HEK293 (cell line): Measurements from ENCODE around the gene RPS6KA2.
A peak's percentile ranks its signal among the peaks of the same experiment; 100 is the strongest.

Source experiments
- CTCF ChIA-PET: fragments of 350-600 bp; formaldehyde crosslinking; extraction: SDS; loops from one replicate; lab custom pipeline; 2021; ENCODE audit warnings: antibody characterized with exemption; lab: Yijun Ruan, JAX
- POLR2A ChIA-PET: fragments of 300-600 bp; formaldehyde crosslinking; extraction: SDS; loops from one replicate; lab custom pipeline; 2020; ENCODE audit warnings: antibody characterized with exemption, inconsistent platforms; lab: Yijun Ruan, JAX
- H3K27ac ChIP-seq: fragments of 200-500 bp; sonication (Bioruptor generic); 2 replicates; pipeline ENCODE4 v1.5.1; 2014; ENCODE audit warnings: low read depth, low read length, control low read depth, inconsistent platforms; ENCODE audit errors: extremely low read depth
- H3K36me3 ChIP-seq, 2 experiments: fragments of 200-500 bp in 1 of 2; sonication (Bioruptor generic) in 1 of 2; 1 replicate in 1 of 2; 2 replicates in 1 of 2; pipeline ENCODE4 v1.5.1; 2014 to 2017; ENCODE audit warnings: inconsistent platforms in 2 of 2, low read length in 2 of 2; ENCODE audit not compliant: control insufficient read depth in 2 of 2, insufficient read depth in 1 of 2
- H3K4me1 ChIP-seq: fragments of 200-500 bp; sonication (Bioruptor generic); 2 replicates; pipeline ENCODE4 v1.5.1; 2014; ENCODE audit warnings: mild to moderate bottlenecking, low read length, inconsistent platforms; ENCODE audit not compliant: control insufficient read depth, insufficient read depth
- H3K4me3 ChIP-seq: 2 replicates; pipeline ENCODE4 v1.5.1; 2011; ENCODE audit warnings: low read depth, mild to moderate bottlenecking, control low read depth, low read length, moderate library complexity
- H3K9me3 ChIP-seq: fragments of 200-500 bp; sonication (Bioruptor generic); 2 replicates; pipeline ENCODE4 v1.5.1; 2014; ENCODE audit warnings: low read depth, low read length, inconsistent platforms; ENCODE audit not compliant: control insufficient read depth, insufficient read depth
- FEZF1 ChIP-seq: fragments of 450-650 bp; formaldehyde crosslinking; IDR thresholded peaks from 2 replicates; pipeline ENCODE4 v1.5.1; 2016; ENCODE audit warnings: missing biosample characterization, missing genetic modification characterization
- GLIS1 ChIP-seq: fragments of 450-650 bp; formaldehyde crosslinking; IDR thresholded peaks from 2 replicates; pipeline ENCODE4 v1.5.1; 2016; ENCODE audit warnings: missing biosample characterization, missing genetic modification characterization
- HOXC10 ChIP-seq: sonication (generic); formaldehyde crosslinking; IDR thresholded peaks from 2 replicates; pipeline ENCODE4 v1.8.1; 2023; ENCODE audit warnings: mild to moderate bottlenecking, missing genetic modification reagents
- KLF1 ChIP-seq: fragments of 450-650 bp; formaldehyde crosslinking; IDR thresholded peaks from 2 replicates; pipeline ENCODE4 v1.5.1; 2016; ENCODE audit warnings: missing biosample characterization, missing genetic modification characterization
- KLF7 ChIP-seq: fragments of 450-650 bp; formaldehyde crosslinking; IDR thresholded peaks from 2 replicates; pipeline ENCODE4 v1.5.1; 2016; ENCODE audit warnings: missing biosample characterization, missing genetic modification characterization, borderline replicate concordance
- PATZ1 ChIP-seq: fragments of 450-650 bp; formaldehyde crosslinking; IDR thresholded peaks from 2 replicates; pipeline ENCODE4 v1.5.1; 2016; ENCODE audit warnings: missing biosample characterization, missing genetic modification characterization
- SP2 ChIP-seq: fragments of 450-650 bp; formaldehyde crosslinking; IDR thresholded peaks from 2 replicates; pipeline ENCODE4 v1.5.1; 2016; ENCODE audit warnings: missing biosample characterization, missing genetic modification characterization
- ZBTB1 ChIP-seq: fragments of 450-650 bp; formaldehyde crosslinking; IDR thresholded peaks from 2 replicates; pipeline ENCODE4 v1.5.1; 2016; ENCODE audit warnings: missing biosample characterization, missing genetic modification characterization
- ZBTB17 ChIP-seq: fragments of 450-650 bp; formaldehyde crosslinking; IDR thresholded peaks from 2 replicates; pipeline ENCODE4 v1.5.1; 2016; ENCODE audit warnings: missing biosample characterization, missing genetic modification characterization
- ZBTB48 ChIP-seq: fragments of 450-650 bp; formaldehyde crosslinking; IDR thresholded peaks from 2 replicates; pipeline ENCODE4 v1.5.1; 2016; ENCODE audit warnings: missing biosample characterization, missing genetic modification characterization
- ZBTB8A ChIP-seq: fragments of 450-650 bp; formaldehyde crosslinking; IDR thresholded peaks from 2 replicates; pipeline ENCODE4 v1.5.1; 2016; ENCODE audit warnings: missing biosample characterization, missing genetic modification characterization
- ZFP69B ChIP-seq: fragments of 450-650 bp; formaldehyde crosslinking; IDR thresholded peaks from 2 replicates; pipeline ENCODE4 v1.5.1; 2016; ENCODE audit warnings: missing biosample characterization, missing genetic modification characterization
- ZNF148 ChIP-seq: fragments of 450-650 bp; formaldehyde crosslinking; IDR thresholded peaks from 2 replicates; pipeline ENCODE4 v1.5.0; 2017; ENCODE audit warnings: missing biosample characterization, missing genetic modification characterization, borderline replicate concordance
- ZNF2 ChIP-seq: fragments of 450-650 bp; formaldehyde crosslinking; IDR thresholded peaks from 2 replicates; pipeline ENCODE4 v1.5.1; 2016; ENCODE audit warnings: missing biosample characterization, missing genetic modification characterization
- ZNF239 ChIP-seq: fragments of 450-650 bp; formaldehyde crosslinking; IDR thresholded peaks from 2 replicates; pipeline ENCODE4 v1.5.1; 2016; ENCODE audit warnings: missing biosample characterization, missing genetic modification characterization
- ZNF26 ChIP-seq: fragments of 450-650 bp; formaldehyde crosslinking; IDR thresholded peaks from 2 replicates; pipeline ENCODE4 v1.5.1; 2016; ENCODE audit warnings: missing biosample characterization, missing genetic modification characterization
- ZNF311 ChIP-seq: fragments of 450-650 bp; formaldehyde crosslinking; IDR thresholded peaks from 2 replicates; pipeline ENCODE4 v1.5.1; 2017; ENCODE audit warnings: missing biosample characterization, missing genetic modification characterization, borderline replicate concordance
- ZNF335 ChIP-seq: fragments of 450-650 bp; formaldehyde crosslinking; conservative IDR thresholded peaks from 2 replicates; pipeline ENCODE4 v1.5.1; 2016; ENCODE audit warnings: missing biosample characterization, missing genetic modification characterization
- ZNF529 ChIP-seq: fragments of 450-650 bp; formaldehyde crosslinking; IDR thresholded peaks from 2 replicates; pipeline ENCODE4 v1.5.1; 2017; ENCODE audit warnings: missing genetic modification characterization, missing biosample characterization; ENCODE audit not compliant: insufficient replicate concordance
- ZNF561 ChIP-seq: fragments of 450-650 bp; IDR thresholded peaks from 2 replicates; pipeline ENCODE4 v1.5.1; 2018; ENCODE audit warnings: missing biosample characterization, missing genetic modification characterization, borderline replicate concordance
- ZNF600 ChIP-seq: fragments of 450-650 bp; formaldehyde crosslinking; IDR thresholded peaks from 2 replicates; pipeline ENCODE4 v1.5.1; 2016; ENCODE audit warnings: missing biosample characterization, missing genetic modification characterization
- ZNF626 ChIP-seq: fragments of 450-650 bp; sonication (Bioruptor Pico); formaldehyde crosslinking; IDR thresholded peaks from 2 replicates; pipeline ENCODE4 v1.5.1; 2018; ENCODE audit warnings: missing biosample characterization, missing genetic modification characterization, inconsistent platforms
- ZNF660 ChIP-seq: fragments of 450-650 bp; IDR thresholded peaks from 2 replicates; pipeline ENCODE4 v1.5.1; 2018; ENCODE audit warnings: missing biosample characterization, mild to moderate bottlenecking, missing genetic modification characterization
- ZNF692 ChIP-seq: fragments of 450-650 bp; formaldehyde crosslinking; IDR thresholded peaks from 2 replicates; pipeline ENCODE4 v1.5.1; 2016; ENCODE audit warnings: missing biosample characterization, missing genetic modification characterization
- ZNF76 ChIP-seq: fragments of 450-650 bp; formaldehyde crosslinking; IDR thresholded peaks from 2 replicates; pipeline ENCODE4; 2016; ENCODE audit warnings: low read depth, missing biosample characterization, missing genetic modification characterization, borderline replicate concordance
- ZNF777 ChIP-seq: fragments of 450-650 bp; formaldehyde crosslinking; IDR thresholded peaks from 2 replicates; pipeline ENCODE4 v1.5.1; 2017; ENCODE audit warnings: missing biosample characterization, missing genetic modification characterization, borderline replicate concordance
- ZSCAN30 ChIP-seq: fragments of 450-650 bp; IDR thresholded peaks from 2 replicates; pipeline ENCODE4 v1.5.1; 2018; ENCODE audit warnings: missing biosample characterization, mild to moderate bottlenecking, missing genetic modification characterization, moderate library complexity
- ZSCAN4 ChIP-seq: fragments of 450-650 bp; formaldehyde crosslinking; IDR thresholded peaks from 2 replicates; pipeline ENCODE4 v1.5.1; 2017; ENCODE audit warnings: missing biosample characterization, missing genetic modification characterization

RPS6KA2 gene

GRCh38 chr6:166627875-166628801 is 1.1 kb upstream of the RPS6KA2 start:
- H3K4me3 ChIP-seq = peak overlapping the region; percentile 47
- H3K4me1 ChIP-seq = peaks cover 2% of the 10 kb centered on the region
- POLR2A ChIA-PET = interaction anchor here (0.6 to 2.8 kb wide), 32 partner anchors 10 to 475 kb away, joined by 3 to 14 read pairs (median 4); partner anchors contain the start of genes CEP43 and RAMACL
- H3K27ac ChIP-seq = peak overlapping the region; percentile 65; the same call in 1 of the 2 replicates
- CTCF ChIA-PET = interaction anchor here (0.6 to 0.8 kb wide), 2 partner anchors 73 to 228 kb away, joined by 3 read pairs; no protein-coding TSS in a partner anchor
- H3K36me3 ChIP-seq = no peaks in the 10 kb centered on the region
- no peaks in the 10 kb centered on the region for H3K9me3 ChIP-seq
- TF ChIP-seq ZNF148 (tag by site-specific recombination) (no peak), ZNF311 (tag by site-specific recombination) (no peak), PATZ1 (tag by site-specific recombination) (peak; percentile 25; the same call in 1 of the 2 replicates), ZBTB17 (tag by site-specific recombination) (0 out of 2 replicates have a peak, but pooled peaks have one; percentile 23), KLF1 (tag by site-specific recombination) (peak; percentile 72), ZNF239 (tag by site-specific recombination) (no peak), ZBTB8A (peak; percentile 92), ZBTB48 (tag by site-specific recombination) (0 out of 2 replicates have a peak, but pooled peaks have one; percentile 1), SP2 (tag by site-specific recombination) (peak; percentile 8), ZBTB1 (tag by site-specific recombination) (no peak), ZNF777 (tag by site-specific recombination) (0 out of 2 replicates have a peak, but pooled peaks have one; percentile 10), ZNF600 (tag by site-specific recombination) (0 out of 2 replicates have a peak, but pooled peaks have one; percentile 48), ZNF660 (peak; percentile 94), HOXC10 (CRISPR knock-in tag) (no peak), ZNF76 (0 out of 2 replicates have a peak, but pooled peaks have one; percentile 25), ZNF335 (tag by site-specific recombination) (peak; percentile 85), ZNF561 (peak; percentile 91), ZFP69B (no peak), ZSCAN4 (tag by site-specific recombination) (no peak), ZNF26 (no peak), ZNF692 (tag by site-specific recombination) (peak; percentile 44; the same call in 1 of the 2 replicates), ZNF626 (no peak), GLIS1 (0 out of 2 replicates have a peak, but pooled peaks have one; percentile 17), FEZF1 (tag by site-specific recombination) (peak; percentile 9; the same call in 1 of the 2 replicates), ZNF529 (tag by site-specific recombination) (no peak), KLF7 (no peak), ZSCAN30 (peak; percentile 93), ZNF2 (tag by site-specific recombination) (0 out of 2 replicates have a peak, but pooled peaks have one; percentile 0)
